GM19397 (cell line): ENCODE data around the gene CDH15.

Experiments used
- ATAC-seq: cut with Tn5 transposase; IDR thresholded peaks from one replicate; pipeline ENCODE4 v1.9.1; 2021; ENCODE audit warnings: mild to moderate bottlenecking, moderate library complexity; ENCODE audit not compliant: unreplicated experiment

CDH15 gene

DNA sequence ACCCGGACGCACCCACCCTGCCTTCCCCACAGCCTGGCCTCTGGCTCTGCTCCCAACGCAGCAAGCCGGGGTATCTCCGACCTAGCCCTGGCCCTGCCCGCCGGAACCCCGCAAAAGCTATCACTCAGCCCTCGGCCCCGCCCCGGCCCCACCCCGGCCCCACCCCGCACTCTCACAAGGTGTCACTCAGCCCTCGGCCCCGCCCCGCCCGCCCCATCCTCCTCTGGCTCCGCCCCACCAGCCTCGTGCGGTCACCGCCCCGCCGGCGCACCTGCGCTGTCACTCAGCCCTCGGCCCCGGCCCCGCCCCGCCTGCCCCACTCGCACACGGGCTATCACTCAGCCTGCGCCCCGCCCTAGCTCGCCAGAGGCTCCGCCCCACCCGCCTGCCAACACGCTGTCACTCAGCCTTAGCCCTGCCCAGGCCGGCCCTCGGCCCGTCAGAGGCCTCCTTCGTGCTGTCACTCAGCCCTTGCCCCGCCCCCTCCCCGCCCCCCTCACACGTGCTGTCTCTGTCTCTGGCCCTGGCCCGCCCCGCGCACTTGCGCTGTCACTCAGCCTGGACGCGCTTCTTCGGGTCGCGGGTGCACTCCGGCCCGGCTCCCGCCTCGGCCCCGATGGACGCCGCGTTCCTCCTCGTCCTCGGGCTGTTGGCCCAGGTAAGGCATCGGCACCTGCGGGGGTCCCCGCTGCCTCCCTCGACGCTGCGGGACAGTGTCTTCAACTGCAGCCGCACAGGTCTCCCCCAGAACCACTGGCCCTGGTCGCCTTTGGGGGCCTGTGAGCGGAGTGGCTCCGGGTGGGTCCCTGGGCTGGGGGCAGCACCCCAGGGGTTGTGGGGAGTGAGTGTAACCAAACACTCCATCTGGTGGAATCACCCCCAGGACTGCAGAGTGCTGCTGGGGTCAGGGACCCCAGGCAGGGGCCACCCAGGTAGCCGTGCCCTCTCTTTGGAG, at the start of gene CDH15:
CDH15 (plus strand) TSS at position 533 of the 955 bp plus-strand sequence; CDS start at position 617, 84 bp downstream.
- peak; percentile 84 for ATAC-seq

DNA sequence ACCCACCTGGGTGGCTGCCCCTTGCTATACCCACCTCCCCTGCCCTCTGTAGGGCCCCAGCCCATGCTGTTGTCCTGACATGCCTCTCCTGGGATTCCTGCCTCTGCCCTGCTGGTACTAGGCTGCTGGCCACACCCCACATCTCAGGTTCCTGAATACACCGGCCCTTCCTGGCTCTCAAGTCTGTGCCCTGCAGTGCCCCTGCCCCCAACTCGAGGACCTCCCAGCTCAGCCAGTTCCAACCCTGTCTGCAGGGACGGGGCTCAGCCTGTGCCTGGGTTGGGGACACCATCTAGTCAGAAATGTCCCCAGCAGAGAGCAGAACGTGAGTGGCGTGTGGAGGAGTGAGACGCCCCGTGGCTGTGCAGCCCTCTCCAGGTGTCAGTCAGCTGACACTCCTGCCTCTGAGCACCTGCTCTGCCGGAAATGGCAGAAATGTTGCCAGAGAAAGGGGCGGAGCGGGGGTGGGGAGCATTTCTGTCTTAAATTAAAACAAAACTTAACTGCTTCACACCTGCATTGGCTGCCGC, 49.2 kb upstream of the CDH15 start:
- no peak for ATAC-seq

- ATAC-seq = no peak
Measured at GRCh38 chr16:89123001-89123830, 48.3 kb upstream of the CDH15 start.

GRCh38 chr16:89123831-89124100, 47.8 kb upstream of the CDH15 start:
- no peak for ATAC-seq

GRCh38 chr16:89129378-89129777, 42.2 kb upstream of the CDH15 start:
- no peak for ATAC-seq

- no peak for ATAC-seq
Measured at GRCh38 chr16:89130448-89130847, 41.1 kb upstream of the CDH15 start.

GRCh38 chr16:89131783-89132182, 39.8 kb upstream of the CDH15 start:
- no peak for ATAC-seq

- ATAC-seq = no peak
Measured at GRCh38 chr16:89132194-89133005, 39.1 kb upstream of the CDH15 start.

GRCh38 chr16:89133457-89134127, 38.0 kb upstream of the CDH15 start:
- ATAC-seq = no peak

DNA sequence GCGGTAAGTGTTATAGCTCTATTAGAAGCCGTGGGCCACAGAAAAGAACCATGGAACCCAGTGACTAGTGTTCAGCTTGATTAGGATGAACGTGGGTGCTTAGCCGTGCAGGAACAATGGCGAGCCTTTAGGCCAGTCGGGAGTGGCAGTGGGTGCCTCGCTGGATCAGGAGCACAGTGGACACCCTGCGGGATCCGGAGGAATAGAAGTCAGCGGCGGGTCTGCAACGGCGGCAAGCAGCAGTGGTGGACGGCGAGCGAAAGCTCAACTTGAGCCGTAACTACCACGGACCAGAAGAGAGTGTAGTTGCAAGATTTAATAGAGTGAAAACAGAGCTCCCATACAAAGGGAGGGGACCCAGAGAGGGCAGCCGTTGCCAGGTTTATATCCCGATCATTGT, 37.3 kb upstream of the CDH15 start:
- ATAC-seq = no peak

- ATAC-seq = no peak
Measured at GRCh38 chr16:89135166-89135565, 36.4 kb upstream of the CDH15 start.

DNA sequence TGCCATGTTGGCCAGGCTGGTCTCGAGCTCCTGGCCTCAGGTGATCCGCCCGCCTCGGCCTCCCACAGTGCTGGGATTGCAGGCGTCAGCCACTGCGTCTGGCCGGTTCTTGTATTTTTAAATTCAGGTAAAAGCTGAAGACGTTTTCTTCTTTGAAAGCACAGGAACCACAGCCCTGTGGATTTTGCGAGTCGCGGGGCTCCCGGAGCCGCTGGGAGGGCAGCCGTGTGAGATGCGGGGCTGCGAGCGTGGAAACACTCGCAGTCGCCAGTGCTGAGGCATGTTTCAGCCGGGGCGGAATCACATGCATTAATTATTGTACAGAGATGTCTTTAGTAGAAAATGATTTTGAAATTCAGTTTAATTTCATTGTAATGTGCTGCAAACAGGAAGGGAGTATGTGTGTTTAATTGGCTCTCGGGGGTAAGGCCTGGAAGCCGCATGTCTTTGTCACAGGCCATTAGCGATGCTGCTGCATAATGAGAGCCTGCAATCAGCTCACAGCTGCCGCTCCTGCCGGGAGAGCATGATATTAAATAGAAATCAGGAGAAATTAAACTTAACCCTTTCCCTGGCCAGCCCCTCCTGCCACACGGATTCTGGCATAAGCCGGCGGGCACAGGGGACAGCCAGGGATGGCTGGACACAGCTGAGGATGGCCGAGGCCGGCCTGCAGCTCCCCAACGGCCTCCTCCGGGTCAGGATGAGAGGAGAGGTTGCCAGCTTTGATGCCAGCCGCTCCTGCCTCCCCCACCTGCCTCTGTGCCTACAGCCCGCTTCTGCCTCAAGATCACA, 35.4 kb upstream of the CDH15 start:
- no peak for ATAC-seq

GRCh38 chr16:89136931-89137330, 34.6 kb upstream of the CDH15 start:
- no peak for ATAC-seq

- ATAC-seq = no peak
Measured at GRCh38 chr16:89137666-89138512, 33.7 kb upstream of the CDH15 start.

DNA sequence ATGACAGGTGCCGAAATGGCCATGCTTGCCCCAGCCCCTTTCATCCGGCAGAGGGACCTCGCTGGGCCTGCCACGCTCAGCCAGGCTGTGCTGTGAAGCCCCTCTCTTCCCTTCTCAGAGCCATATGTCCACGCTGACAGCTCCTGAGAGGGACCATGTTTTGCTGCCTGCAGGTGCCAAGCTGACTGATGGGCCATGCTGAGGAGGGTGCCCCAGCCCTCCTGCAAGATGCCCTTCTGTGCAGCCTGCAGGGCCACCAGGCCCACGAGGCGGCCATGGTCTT, 33.1 kb upstream of the CDH15 start:
- ATAC-seq = no peak

GRCh38 chr16:89138843-89139520, 32.6 kb upstream of the CDH15 start:
- ATAC-seq = no peak

DNA sequence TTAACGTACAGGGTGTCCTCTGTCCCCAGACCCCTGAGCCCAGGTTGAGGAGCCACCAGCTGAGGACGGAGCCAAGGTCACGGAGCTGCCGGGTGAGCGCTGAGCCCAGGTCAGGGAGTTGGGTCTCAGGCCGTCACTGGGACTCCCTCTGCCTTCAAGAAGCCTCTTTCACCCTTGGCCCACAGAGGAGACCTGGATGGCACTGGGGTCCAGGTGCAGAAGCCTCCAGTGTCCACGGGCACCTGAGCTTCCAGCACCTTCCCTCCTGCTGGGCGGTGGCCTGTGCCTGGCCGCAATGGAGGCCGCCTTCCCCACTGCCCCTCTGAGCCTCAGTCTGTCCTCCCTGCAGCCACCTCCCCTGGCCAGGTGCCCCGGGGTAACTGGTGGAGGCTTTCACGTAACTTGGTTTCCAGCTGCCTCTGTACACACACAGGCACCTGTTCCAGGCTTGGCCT, 31.6 kb upstream of the CDH15 start:
- ATAC-seq = no peak

GRCh38 chr16:89140401-89140800, 31.1 kb upstream of the CDH15 start:
- no peak for ATAC-seq
